H1 (cell line): ENCODE data around the gene CHRNA4. TPM values are rescaled to one million over a fixed set of nuclear protein-coding genes. Genes with fewer than 3 reads are reported as not detected.

Experiments
- CHD2 ChIP-seq: IDR thresholded peaks from 2 replicates; pipeline ENCODE4 v1.6.1; 2012; ENCODE audit warnings: low read length, improper control_type of control experiment
- NANOG ChIP-seq: IDR thresholded peaks from 2 replicates; pipeline ENCODE4 v1.6.1; 2011; ENCODE audit warnings: low read length, low read depth, mild to moderate bottlenecking, inconsistent platforms; ENCODE audit not compliant: insufficient read depth, poor library complexity, severe bottlenecking
- polyA plus RNA-seq, 7 experiments: library from polyadenylated mRNA; depleted of rRNA in 3 of 7; stranded (reverse) in 5 of 7; unstranded in 2 of 7; fragments of >200 nt in 5 of 7; fragments of 200-250 nt in 2 of 7; gene quantifications; 1 replicate in 5 of 7; 2 replicates in 1 of 7; 4 replicates in 1 of 7; pipeline versions ENCODE4 v1.2.1 to v1.2.3, GENCODE V29; 2011 to 2013; ENCODE audit warnings: missing spikeins in 2 of 7, mixed read lengths in 2 of 7
- total RNA-seq: library from RNA; stranded (reverse); fragmentation: NEBNext Ultra II Directional; extraction: Animal tissue kit (Norgen Biotek cat#: 25700); gene quantifications from 2 replicates; pipeline ENCODE4 v1.2.1, GENCODE V29; 2021

Gene CHRNA4
- total and polyA plus RNA-seq, 2 of the 8 experiments (the other 6 are each of a cell fraction or from before 2014, with no cell fraction given), result 4.3 to 5.7 TPM

- no peak for TF ChIP-seq NANOG
- TF ChIP-seq CHD2, result no peak
Measured at GRCh38 chr20:63332488-63333240, 28.5 kb downstream of the CHRNA4 start (continued).
